Activated naive CD8-positive, alpha-beta T cell treated with anti-CD3 and anti-CD28 coated beads, Interleukin-2, amount 10 ng/mL, durations not matched to agents 7 days and 5 days (primary cell): ENCODE results near the gene C6orf132. TPM values are rescaled to one million over a fixed set of nuclear protein-coding genes. Genes with fewer than 3 reads are reported as not detected.
"Not testable (repeated sequence)": the region's sequence is repeated elsewhere in the genome, so short reads cannot be mapped to it uniquely, and the experiment has no call there.

Experiments used
- ATAC-seq: fragments of 150-1000 bp; cut with Tn5 transposase; one replicate; pipeline ENCODE4 v1.10.0; 2021; ENCODE audit warnings: low read depth, moderate library complexity
- POLR2A ChIA-PET: fragments of 350-600 bp; sonication (Branson Sonifier 250); formaldehyde crosslinking; loops from one replicate; lab custom pipeline; 2021; ENCODE audit warnings: antibody characterized with exemption; lab: Charles Lee
- DNase-seq: peaks from one replicate; pipeline ENCODE4 v3.0.0; 2021
- H3K27ac Mint-ChIP-seq: one replicate; pipeline ENCODE4 v1.8.0; 2022; ENCODE audit warnings: mild to moderate bottlenecking, mixed read lengths
- H3K27me3 Mint-ChIP-seq: one replicate; pipeline ENCODE4 v1.8.0; 2022; ENCODE audit warnings: mild to moderate bottlenecking, moderate library complexity, mixed read lengths
- H3K36me3 Mint-ChIP-seq: one replicate; pipeline ENCODE4 v1.8.0; 2021; ENCODE audit warnings: mild to moderate bottlenecking, mixed read lengths
- H3K4me1 Mint-ChIP-seq: one replicate; pipeline ENCODE4 v1.8.0; 2021; ENCODE audit warnings: mixed read lengths
- H3K4me3 Mint-ChIP-seq: one replicate; pipeline ENCODE4 v1.8.0; 2022; ENCODE audit warnings: mild to moderate bottlenecking, moderate library complexity, mixed read lengths
- H3K9me3 Mint-ChIP-seq: one replicate; pipeline ENCODE4 v1.8.0; 2021; ENCODE audit warnings: mixed read lengths
- total RNA-seq, 2 experiments: library from RNA; stranded (reverse); gene quantifications; one replicate each; pipeline ENCODE4 v1.2.3, GENCODE V29; 2021

Gene C6orf132
- total RNA-seq, 2 experiments from 2014 or later, result 0.08 to 0.14 TPM

- POLR2A ChIA-PET, result no interaction called here
- Mint-ChIP-seq H3K9me3 (no peaks in the 10 kb centered on the region), H3K4me1 (no peaks in the 10 kb centered on the region), H3K36me3 (no peaks in the 10 kb centered on the region), H3K27me3 (peaks cover 3% of the 10 kb centered on the region), H3K27ac (no peak overlapping the region), H3K4me3 (no peak overlapping the region)
- no peak for DNase-seq
- no peak for ATAC-seq
These were observed 12.9 kb upstream of the C6orf132 start for GRCh38 chr6:42155293-42155692.

GRCh38 chr6:42154461-42155209, 12.2 kb upstream of the C6orf132 start:
- no peak overlapping the region for H3K27ac Mint-ChIP-seq
- no peaks in the 10 kb centered on the region for H3K36me3 Mint-ChIP-seq
- POLR2A ChIA-PET, result no interaction called here

GRCh38 chr6:42153921-42154320, 11.5 kb upstream of the C6orf132 start:
- DNase-seq, result no peak
- H3K27ac Mint-ChIP-seq, result no peak overlapping the region
- POLR2A ChIA-PET, result no interaction called here
- ATAC-seq, result no peak
- no peak overlapping the region for H3K4me3 Mint-ChIP-seq
- H3K27me3 Mint-ChIP-seq, result peaks cover 3% of the 10 kb centered on the region
- no peaks in the 10 kb centered on the region for H3K36me3 Mint-ChIP-seq
- H3K9me3 Mint-ChIP-seq, result no peaks in the 10 kb centered on the region
- no peaks in the 10 kb centered on the region for H3K4me1 Mint-ChIP-seq

More at GRCh38 chr6:42154461-42155209, 12.2 kb upstream of the C6orf132 start:
- Mint-ChIP-seq H3K4me3 (no peak overlapping the region), H3K27me3 (peaks cover 3% of the 10 kb centered on the region), H3K4me1 (no peaks in the 10 kb centered on the region), H3K9me3 (no peaks in the 10 kb centered on the region)
- DNase-seq (no peak), ATAC-seq (no peak)

- H3K27ac Mint-ChIP-seq, H3K27me3 Mint-ChIP-seq, DNase-seq, H3K36me3 Mint-ChIP-seq, H3K4me3 Mint-ChIP-seq, ATAC-seq, H3K9me3 Mint-ChIP-seq, POLR2A ChIA-PET, H3K4me1 Mint-ChIP-seq: not testable (repeated sequence)
These were observed 10.3 kb upstream of the C6orf132 start for GRCh38 chr6:42152528-42153213.

DNA sequence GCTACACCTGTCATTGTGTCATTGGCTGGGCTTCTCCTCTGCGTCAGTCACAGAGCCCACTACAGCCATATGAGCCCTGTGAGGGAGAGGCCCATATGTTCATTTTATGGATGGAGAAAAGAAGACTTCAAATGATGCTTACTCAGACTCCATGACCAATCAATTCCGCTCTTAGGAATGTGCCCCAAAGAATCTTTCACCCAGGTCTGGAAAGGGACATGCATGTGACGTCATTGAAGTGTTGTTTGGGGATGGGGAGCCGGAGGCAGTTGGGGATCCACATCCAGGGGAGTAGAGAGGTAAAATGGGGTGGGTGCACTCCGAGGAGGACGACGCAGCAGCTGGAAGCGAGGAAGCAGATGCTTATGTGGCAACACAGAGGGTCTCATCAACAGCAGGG, 9.6 kb upstream of the C6orf132 start:
- Mint-ChIP-seq H3K4me3 (no peak overlapping the region), H3K9me3 (no peaks in the 10 kb centered on the region), H3K4me1 (no peaks in the 10 kb centered on the region), H3K27ac (no peak overlapping the region), H3K36me3 (no peaks in the 10 kb centered on the region), H3K27me3 (peaks cover 3% of the 10 kb centered on the region)
- DNase-seq (no peak), ATAC-seq (no peak)
- POLR2A ChIA-PET, result no interaction called here

GRCh38 chr6:42150254-42150653, 7.8 kb upstream of the C6orf132 start:
- peaks cover 7% of the 10 kb centered on the region for H3K27me3 Mint-ChIP-seq
- DNase-seq (no peak), ATAC-seq (no peak)
- POLR2A ChIA-PET, result no interaction called here
- H3K4me3 Mint-ChIP-seq, result no peak overlapping the region
- no peaks in the 10 kb centered on the region for H3K36me3 Mint-ChIP-seq
- H3K9me3 Mint-ChIP-seq, result no peaks in the 10 kb centered on the region
- H3K4me1 Mint-ChIP-seq, result no peaks in the 10 kb centered on the region
- no peak overlapping the region for H3K27ac Mint-ChIP-seq

- no peak for ATAC-seq
- POLR2A ChIA-PET, result interaction anchor here (0.7 kb wide), 1 partner anchor 414 kb away, joined by 7 read pairs; no protein-coding TSS in a partner anchor
These were observed 5.6 kb upstream of the C6orf132 start for GRCh38 chr6:42148058-42148457.

GRCh38 chr6:42147138-42147562, 4.7 kb upstream of the C6orf132 start:
- POLR2A ChIA-PET, result no interaction called here
- Mint-ChIP-seq H3K9me3 (no peaks in the 10 kb centered on the region), H3K4me1 (peaks cover 2% of the 10 kb centered on the region), H3K27me3 (peaks cover 24% of the 10 kb centered on the region), H3K36me3 (no peaks in the 10 kb centered on the region), H3K27ac (no peak overlapping the region), H3K4me3 (no peak overlapping the region)
- ATAC-seq (no peak), DNase-seq (no peak)

More at GRCh38 chr6:42148058-42148457, 5.6 kb upstream of the C6orf132 start:
- H3K4me3 Mint-ChIP-seq, result no peak overlapping the region
- H3K9me3 Mint-ChIP-seq, result no peaks in the 10 kb centered on the region
- H3K27me3 Mint-ChIP-seq, result peaks cover 19% of the 10 kb centered on the region
- H3K27ac Mint-ChIP-seq, result no peak overlapping the region
- no peaks in the 10 kb centered on the region for H3K4me1 Mint-ChIP-seq
- DNase-seq, result no peak
- H3K36me3 Mint-ChIP-seq, result no peaks in the 10 kb centered on the region

DNA sequence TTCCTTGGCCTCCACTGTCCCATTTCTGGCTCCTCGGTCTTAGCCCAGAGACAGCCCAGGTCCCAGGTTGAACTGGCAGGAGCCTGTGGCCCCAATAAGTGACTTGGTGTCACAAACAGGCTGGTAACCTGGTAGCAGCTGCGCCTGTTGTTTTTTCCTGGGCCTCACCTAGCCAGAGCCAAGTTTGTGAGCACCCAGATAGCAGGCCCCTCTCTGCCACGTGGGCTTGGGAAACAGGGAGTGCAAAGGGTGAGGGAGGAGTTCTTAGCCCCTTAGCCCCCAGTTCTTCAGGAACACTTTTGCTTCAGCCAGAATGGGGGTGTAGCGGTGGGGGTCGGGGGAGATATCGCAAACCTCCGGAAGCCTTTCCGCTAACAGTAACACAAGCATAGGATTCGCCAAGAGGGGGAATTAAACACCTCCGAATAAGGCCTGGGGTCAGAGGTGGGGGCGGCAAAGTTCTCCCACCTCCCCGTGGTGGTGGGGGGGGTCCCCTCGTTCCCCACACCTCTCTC, 760 bp downstream of the C6orf132 start:
- peaks cover 48% of the 10 kb centered on the region for H3K27me3 Mint-ChIP-seq
- no peak for DNase-seq
- no peak for ATAC-seq
- H3K36me3 Mint-ChIP-seq, result no peaks in the 10 kb centered on the region
- H3K9me3 Mint-ChIP-seq, result no peaks in the 10 kb centered on the region
- POLR2A ChIA-PET, result no interaction called here
- H3K4me3 Mint-ChIP-seq, result no peak overlapping the region
- H3K4me1 Mint-ChIP-seq, result peaks cover 4% of the 10 kb centered on the region
- no peak overlapping the region for H3K27ac Mint-ChIP-seq

DNA sequence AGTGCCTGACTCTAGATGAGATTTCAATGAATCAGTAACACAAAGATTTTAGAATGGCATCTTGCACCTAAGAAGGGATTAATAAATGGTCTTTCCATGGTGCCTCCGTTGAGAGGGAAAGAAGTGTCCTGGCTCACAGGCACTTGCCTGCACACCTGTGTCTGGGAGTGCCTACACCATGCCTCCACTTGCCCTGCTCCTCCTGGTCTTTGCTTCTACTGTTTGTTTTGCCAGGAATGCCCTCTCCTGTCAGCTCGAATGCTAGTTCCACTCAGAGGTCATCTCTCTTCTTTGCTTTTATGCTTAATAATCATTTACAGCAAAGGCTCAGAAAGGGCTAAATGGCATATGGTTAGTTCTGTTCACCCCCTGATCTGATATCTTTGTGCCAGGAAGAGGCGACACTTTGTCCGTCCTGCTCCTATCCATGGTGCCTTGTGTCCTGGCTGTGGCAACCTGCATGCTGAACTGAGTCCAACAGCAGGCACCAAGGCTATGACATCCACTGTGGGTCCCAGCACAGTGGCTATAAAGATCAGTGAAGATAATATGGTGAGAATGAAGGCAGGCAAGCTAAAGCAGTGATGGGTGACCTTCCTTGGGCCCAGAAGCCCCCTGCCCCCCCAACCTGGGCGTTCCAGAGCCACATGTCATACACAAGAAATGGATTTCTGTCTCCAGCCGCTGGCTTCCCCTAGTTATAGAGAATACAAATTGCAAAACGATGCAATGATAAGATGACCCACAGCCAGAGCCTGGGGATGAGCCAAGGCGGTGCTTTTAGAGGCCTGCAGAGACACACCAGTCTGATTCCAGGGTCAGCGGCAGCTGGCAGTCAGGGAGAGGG, 1.4 kb downstream of the C6orf132 start:
- no peak for ATAC-seq
- H3K9me3 Mint-ChIP-seq, result no peaks in the 10 kb centered on the region
- POLR2A ChIA-PET, result no interaction called here

GRCh38 chr6:42140032-42140431, 2.4 kb downstream of the C6orf132 start:
- no peak overlapping the region for H3K4me3 Mint-ChIP-seq
- peaks cover 7% of the 10 kb centered on the region for H3K4me1 Mint-ChIP-seq
- DNase-seq (no peak), ATAC-seq (no peak)
- no peaks in the 10 kb centered on the region for H3K9me3 Mint-ChIP-seq
- H3K27me3 Mint-ChIP-seq, result peaks cover 43% of the 10 kb centered on the region
- no peak overlapping the region for H3K27ac Mint-ChIP-seq
- POLR2A ChIA-PET, result no interaction called here
- no peaks in the 10 kb centered on the region for H3K36me3 Mint-ChIP-seq

More for the DNA sequence above, 1.4 kb downstream of the C6orf132 start:
- H3K27me3 Mint-ChIP-seq, result peaks cover 48% of the 10 kb centered on the region
- H3K27ac Mint-ChIP-seq, result no peak overlapping the region
- H3K36me3 Mint-ChIP-seq, result no peaks in the 10 kb centered on the region
- no peak for DNase-seq
- peaks cover 7% of the 10 kb centered on the region for H3K4me1 Mint-ChIP-seq
- H3K4me3 Mint-ChIP-seq, result no peak overlapping the region

GRCh38 chr6:42138630-42139619, 3.5 kb downstream of the C6orf132 start:
- Mint-ChIP-seq H3K4me1 (peaks cover 7% of the 10 kb centered on the region), H3K36me3 (no peaks in the 10 kb centered on the region), H3K27ac (no peak overlapping the region), H3K27me3 (peaks cover 41% of the 10 kb centered on the region), H3K9me3 (no peaks in the 10 kb centered on the region), H3K4me3 (no peak overlapping the region)
- ATAC-seq (no peak), DNase-seq (no peak)
- POLR2A ChIA-PET, result no interaction called here
